Tibial nerve (tissue), 4 donors: ENCODE measurements around the gene THSD7B. TPM values are rescaled to one million over a fixed set of nuclear protein-coding genes. Genes with fewer than 3 reads are reported as not detected.
A peak's percentile ranks its signal among the peaks of the same experiment; 100 is the strongest.

Experiments
- DNase-seq, 2 donors: peaks; one replicate each; pipeline ENCODE4 v3.0.0-alpha.2; 2019; ENCODE audit warnings: low spot score in 2 of 2
- H3K27ac ChIP-seq, 4 donors: fragments of 200-600 bp; sonication (generic) in 3 of 4; one replicate each; pipeline ENCODE4 v1.5.1; 2017 to 2019; ENCODE audit warnings: mild to moderate bottlenecking in 1 of 4
- H3K27me3 ChIP-seq, 2 donors: fragments of 200-600 bp; sonication (generic) in 1 of 2; one replicate each; pipeline versions ENCODE4 v1.5.1 to v1.6.0; 2017 to 2019
- H3K36me3 ChIP-seq, 3 donors: fragments of 200-600 bp; sonication (generic); one replicate each; pipeline ENCODE4 v1.5.1; 2018 to 2019
- H3K4me1 ChIP-seq, 4 donors: fragments of 200-600 bp; sonication (generic) in 3 of 4; one replicate each; pipeline ENCODE4 v1.5.1; 2017 to 2019
- H3K4me3 ChIP-seq, 4 donors: fragments of 200-600 bp; sonication (generic) in 3 of 4; one replicate each; pipeline ENCODE4 v1.5.1; 2017 to 2019; ENCODE audit warnings: mild to moderate bottlenecking in 1 of 4, moderate library complexity in 1 of 4
- H3K9me3 ChIP-seq, 4 donors: fragments of 200-600 bp; sonication (generic) in 3 of 4; one replicate each; pipeline ENCODE4 v1.5.1; 2017 to 2019
- CTCF ChIP-seq, 5 experiments: fragments of 200-600 bp in 3 of 5; fragments of 450-650 bp in 2 of 5; sonication (generic) in 3 of 5; IDR thresholded peaks; one replicate each; pipeline ENCODE4 v1.5.1; 2016 to 2019; ENCODE audit warnings: antibody characterized with exemption in 5 of 5, mild to moderate bottlenecking in 3 of 5, moderate library complexity in 2 of 5
- EP300 ChIP-seq, 2 donors: sonication (generic); formaldehyde crosslinking; IDR thresholded peaks; one replicate each; pipeline ENCODE4 v1.6.1; 2017; ENCODE audit warnings: antibody characterized with exemption in 2 of 2, mild to moderate bottlenecking in 1 of 2
- POLR2A ChIP-seq, 2 donors: fragments of 450-650 bp; IDR thresholded peaks; one replicate each; pipeline ENCODE4 v1.6.1; 2017; ENCODE audit warnings: antibody characterized with exemption in 2 of 2, mild to moderate bottlenecking in 2 of 2, moderate library complexity in 2 of 2
- WGBS, 2 donors: methylation state at CpG; one replicate each; pipeline ENCODE4 v1.1.5; 2018; 5-methylcytosine and 5-hydroxymethylcytosine counted together
- total RNA-seq, 4 donors: library from RNA; depleted of rRNA; stranded (reverse); fragments of >200 nt; gene quantifications; one replicate each; pipeline ENCODE4 v1.1.0, GENCODE V29; 2016

THSD7B gene
- total RNA-seq, 4 donors from 2014 or later = 1.5 to 13.8 (median 6.7) TPM

- no peak for DNase-seq
- Histone ChIP-seq H3K4me3 (no peak overlapping the region), H3K36me3 (no peaks in the 10 kb centered on the region), H3K9me3 (peaks cover 0 to 5% (median 0%) of the 10 kb centered on the region in 4 donors), H3K27ac (no peak overlapping the region), H3K4me1 (no peaks in the 10 kb centered on the region), H3K27me3 (no peaks in the 10 kb centered on the region)
- 87% methylated on average over 3 of the region's 3 CpGs for WGBS, 2 donors
- no peak for TF ChIP-seq CTCF (IDR thresholded peaks at IDR 0.05)
- TF ChIP-seq POLR2A (IDR thresholded peaks at IDR 0.05) = no peak
- TF ChIP-seq EP300 (IDR thresholded peaks at IDR 0.05) = no peak
Observed at GRCh38 chr2:137655814-137656213, 890.5 kb downstream of the THSD7B start.

DNA sequence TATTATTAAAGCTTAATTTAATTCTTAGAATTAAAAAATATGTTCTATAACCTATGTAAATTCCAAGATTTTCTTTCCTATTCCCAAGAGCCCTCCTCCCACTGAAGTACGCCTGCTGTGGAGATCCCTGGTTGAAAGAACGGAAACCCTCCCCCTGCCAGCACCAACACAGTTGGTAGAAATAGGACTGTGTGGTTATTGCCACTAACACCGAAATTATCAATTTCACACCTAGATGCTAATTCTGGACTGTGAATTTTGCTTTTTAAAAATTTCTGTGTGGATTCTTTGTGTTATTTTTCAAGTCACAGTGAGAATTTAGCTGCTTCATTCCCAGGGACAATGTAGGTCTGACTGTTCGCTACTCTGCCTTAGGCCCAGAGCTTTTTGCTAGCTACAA is 893.1 kb downstream of the THSD7B start:
- Histone ChIP-seq H3K27ac (no peak overlapping the region), H3K4me3 (no peak overlapping the region), H3K4me1 (no peaks in the 10 kb centered on the region), H3K36me3 (no peaks in the 10 kb centered on the region), H3K9me3 (peaks cover 0 to 3% (median 0%) of the 10 kb centered on the region in 4 donors), H3K27me3 (no peaks in the 10 kb centered on the region)
- TF ChIP-seq POLR2A (IDR thresholded peaks at IDR 0.05) = no peak
- TF ChIP-seq EP300 (IDR thresholded peaks at IDR 0.05) = no peak
- TF ChIP-seq CTCF (IDR thresholded peaks at IDR 0.05) = no peak
- WGBS, 2 donors = 88 to 92% methylated on average over 4 of the region's 4 CpGs
- no peak for DNase-seq

DNA sequence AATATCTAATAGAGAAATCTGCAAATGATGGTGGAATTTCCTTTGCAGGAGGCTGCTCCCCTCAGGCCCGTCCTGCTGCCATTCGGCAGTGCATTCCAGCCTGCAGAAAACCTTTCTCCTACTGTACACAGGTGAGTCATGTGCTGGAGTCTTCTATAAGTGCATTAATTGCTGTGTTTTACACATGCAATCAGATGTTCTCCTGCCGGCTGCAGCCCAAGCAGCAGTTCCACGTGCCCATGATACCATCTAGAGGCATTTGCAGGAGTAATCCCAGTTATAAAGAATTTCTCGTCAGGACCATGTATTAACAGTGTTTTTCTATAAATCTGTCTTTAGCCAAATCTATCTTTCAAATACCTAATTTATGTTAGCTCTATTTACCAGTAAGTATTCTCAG is 894.3 kb downstream of the THSD7B start:
- TF ChIP-seq CTCF (IDR thresholded peaks at IDR 0.05) (peak in 1 of 5 experiments; percentile 19), EP300 (IDR thresholded peaks at IDR 0.05) (no peak)
- Histone ChIP-seq H3K27me3 (no peaks in the 10 kb centered on the region), H3K36me3 (no peaks in the 10 kb centered on the region), H3K9me3 (no peaks in the 10 kb centered on the region), H3K27ac (no peak overlapping the region), H3K4me3 (no peak overlapping the region), H3K4me1 (no peaks in the 10 kb centered on the region)
- no peak for DNase-seq
- WGBS, 2 donors = 44 to 55% methylated on average over 5 of the region's 5 CpGs

- H3K27me3 ChIP-seq = no peaks in the 10 kb centered on the region
- H3K4me3 ChIP-seq = no peak overlapping the region
- H3K4me1 ChIP-seq = no peaks in the 10 kb centered on the region
- H3K36me3 ChIP-seq = no peaks in the 10 kb centered on the region
- H3K9me3 ChIP-seq = no peaks in the 10 kb centered on the region
- WGBS, 2 donors = 64 to 68% methylated on average over 3 of the region's 3 CpGs
- no peak overlapping the region for H3K27ac ChIP-seq
- TF ChIP-seq CTCF (IDR thresholded peaks at IDR 0.05) (no peak), EP300 (IDR thresholded peaks at IDR 0.05) (no peak), POLR2A (IDR thresholded peaks at IDR 0.05) (no peak)
- DNase-seq = no peak
Observed at GRCh38 chr2:137670111-137670510, 904.8 kb downstream of the THSD7B start.

GRCh38 chr2:137672989-137673552 is 907.7 kb downstream of the THSD7B start:
- no peaks in the 10 kb centered on the region for H3K27me3 ChIP-seq
- no peak overlapping the region for H3K27ac ChIP-seq
- no peaks in the 10 kb centered on the region for H3K9me3 ChIP-seq
- H3K4me3 ChIP-seq = no peak overlapping the region
- H3K36me3 ChIP-seq = no peaks in the 10 kb centered on the region
- no peak for TF ChIP-seq EP300 (IDR thresholded peaks at IDR 0.05)
- TF ChIP-seq POLR2A (IDR thresholded peaks at IDR 0.05) = no peak
- no peak for TF ChIP-seq CTCF (IDR thresholded peaks at IDR 0.05)
- no peaks in the 10 kb centered on the region for H3K4me1 ChIP-seq
- no peak for DNase-seq
